Cardiac muscle cell (in vitro differentiated cells and primary cell): ENCODE results near the gene CCR3. TPM values are rescaled to one million over a fixed set of nuclear protein-coding genes. Genes with fewer than 3 reads are reported as not detected.

Experiments
- DNase-seq, 2 donors: peaks; one replicate each; pipeline versions ENCODE4 v3.0.0 to v3.0.0-alpha.2; 2010 to 2017; ENCODE audit warnings: low read depth in 1 of 2, low spot score in 1 of 2
- H3K27ac ChIP-seq: fragments of 200-600 bp; sonication (generic); 2 replicates; pipeline ENCODE4 v1.5.1; 2016
- H3K27me3 ChIP-seq: fragments of 200-600 bp; sonication (generic); 2 replicates; pipeline ENCODE4 v1.6.0; 2016; ENCODE audit warnings: control low read depth
- H3K36me3 ChIP-seq: fragments of 200-600 bp; sonication (generic); 2 replicates; pipeline ENCODE4 v1.5.1; 2016; ENCODE audit warnings: control low read depth
- H3K4me1 ChIP-seq: fragments of 200-600 bp; sonication (generic); 2 replicates; pipeline ENCODE4 v1.8.1; 2017; ENCODE audit warnings: low read depth, mild to moderate bottlenecking, mixed run types
- H3K4me3 ChIP-seq: fragments of 200-600 bp; sonication (generic); 2 replicates; pipeline ENCODE4 v1.5.1; 2016; ENCODE audit warnings: mild to moderate bottlenecking
- H3K9me3 ChIP-seq: fragments of 200-600 bp; sonication (generic); 2 replicates; pipeline ENCODE4 v1.5.1; 2017; ENCODE audit warnings: low read depth, mild to moderate bottlenecking, control low read depth
- polyA plus RNA-seq: library from polyadenylated mRNA; unstranded; fragments of >200 nt; fragmentation: Nextera tagmentation; extraction: Ambion mirVana; gene quantifications from 2 replicates; pipeline ENCODE4 v1.2.1, GENCODE V29; 2016
- total RNA-seq: library from RNA; depleted of rRNA; stranded (reverse); fragments of >200 nt; gene quantifications from 2 replicates; pipeline ENCODE4 v1.2.3, GENCODE V29; 2016
- TF ChIP-seq, protein P1 (sequence below): IDR thresholded peaks from 2 replicates; pipeline ENCODE4 v1.5.1; 2012; ENCODE audit warnings: low read depth, mild to moderate bottlenecking, low read length

The CCR3 gene
- total and polyA plus RNA-seq, 2 experiments from 2014 or later: not detected

DNA sequence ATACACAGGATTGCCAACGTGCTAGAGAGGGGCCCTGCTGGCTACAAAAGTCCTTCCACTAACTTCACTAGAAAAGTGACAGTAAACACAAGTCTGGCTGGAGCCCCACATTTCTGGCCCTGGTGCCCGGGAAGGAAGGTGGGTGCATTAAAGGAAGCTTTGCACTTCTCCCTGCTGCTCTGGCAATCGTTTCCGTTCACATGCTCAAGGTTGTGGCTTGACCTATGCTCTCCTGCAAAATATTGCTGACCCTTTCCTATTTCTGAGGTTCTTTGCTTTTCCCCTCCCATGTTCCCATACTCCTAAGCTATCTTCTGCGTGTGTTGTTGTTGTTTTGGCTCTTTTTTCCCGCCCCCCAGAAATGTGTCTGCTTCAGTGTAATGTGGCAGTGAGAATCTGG, 9.1 kb upstream of the CCR3 start:
- TF ChIP-seq, protein P1, sequence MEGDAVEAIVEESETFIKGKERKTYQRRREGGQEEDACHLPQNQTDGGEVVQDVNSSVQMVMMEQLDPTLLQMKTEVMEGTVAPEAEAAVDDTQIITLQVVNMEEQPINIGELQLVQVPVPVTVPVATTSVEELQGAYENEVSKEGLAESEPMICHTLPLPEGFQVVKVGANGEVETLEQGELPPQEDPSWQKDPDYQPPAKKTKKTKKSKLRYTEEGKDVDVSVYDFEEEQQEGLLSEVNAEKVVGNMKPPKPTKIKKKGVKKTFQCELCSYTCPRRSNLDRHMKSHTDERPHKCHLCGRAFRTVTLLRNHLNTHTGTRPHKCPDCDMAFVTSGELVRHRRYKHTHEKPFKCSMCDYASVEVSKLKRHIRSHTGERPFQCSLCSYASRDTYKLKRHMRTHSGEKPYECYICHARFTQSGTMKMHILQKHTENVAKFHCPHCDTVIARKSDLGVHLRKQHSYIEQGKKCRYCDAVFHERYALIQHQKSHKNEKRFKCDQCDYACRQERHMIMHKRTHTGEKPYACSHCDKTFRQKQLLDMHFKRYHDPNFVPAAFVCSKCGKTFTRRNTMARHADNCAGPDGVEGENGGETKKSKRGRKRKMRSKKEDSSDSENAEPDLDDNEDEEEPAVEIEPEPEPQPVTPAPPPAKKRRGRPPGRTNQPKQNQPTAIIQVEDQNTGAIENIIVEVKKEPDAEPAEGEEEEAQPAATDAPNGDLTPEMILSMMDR: no peak
- H3K27me3 ChIP-seq: no peaks in the 10 kb centered on the region
- H3K4me1 ChIP-seq: no peaks in the 10 kb centered on the region
- no peaks in the 10 kb centered on the region for H3K36me3 ChIP-seq
- H3K27ac ChIP-seq: no peak overlapping the region
- no peaks in the 10 kb centered on the region for H3K9me3 ChIP-seq
- no peak for DNase-seq
- no peak overlapping the region for H3K4me3 ChIP-seq

DNA sequence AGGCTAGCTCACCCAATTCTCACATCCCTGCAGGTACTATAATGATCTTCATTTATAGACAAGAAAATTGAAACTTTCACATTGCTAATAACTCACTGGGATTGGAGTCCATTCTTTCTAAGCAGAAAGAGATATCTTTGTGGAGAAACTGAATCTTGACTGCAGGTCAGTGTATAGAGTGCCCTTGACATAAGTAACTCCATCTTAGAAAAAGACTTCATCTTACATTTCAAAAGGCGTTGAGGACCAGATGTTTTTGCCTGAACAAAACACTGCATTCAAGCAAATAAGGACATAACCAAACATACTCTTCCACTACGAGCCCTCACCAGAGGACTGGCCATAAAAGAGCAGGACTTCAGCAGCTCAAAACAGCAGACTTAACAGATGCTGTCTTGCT, 6.8 kb upstream of the CCR3 start:
- Histone ChIP-seq H3K4me1 (no peaks in the 10 kb centered on the region), H3K36me3 (no peaks in the 10 kb centered on the region), H3K4me3 (no peak overlapping the region), H3K9me3 (no peaks in the 10 kb centered on the region), H3K27ac (no peak overlapping the region), H3K27me3 (no peaks in the 10 kb centered on the region)
- TF ChIP-seq, protein P1: no peak
- no peak for DNase-seq

DNA sequence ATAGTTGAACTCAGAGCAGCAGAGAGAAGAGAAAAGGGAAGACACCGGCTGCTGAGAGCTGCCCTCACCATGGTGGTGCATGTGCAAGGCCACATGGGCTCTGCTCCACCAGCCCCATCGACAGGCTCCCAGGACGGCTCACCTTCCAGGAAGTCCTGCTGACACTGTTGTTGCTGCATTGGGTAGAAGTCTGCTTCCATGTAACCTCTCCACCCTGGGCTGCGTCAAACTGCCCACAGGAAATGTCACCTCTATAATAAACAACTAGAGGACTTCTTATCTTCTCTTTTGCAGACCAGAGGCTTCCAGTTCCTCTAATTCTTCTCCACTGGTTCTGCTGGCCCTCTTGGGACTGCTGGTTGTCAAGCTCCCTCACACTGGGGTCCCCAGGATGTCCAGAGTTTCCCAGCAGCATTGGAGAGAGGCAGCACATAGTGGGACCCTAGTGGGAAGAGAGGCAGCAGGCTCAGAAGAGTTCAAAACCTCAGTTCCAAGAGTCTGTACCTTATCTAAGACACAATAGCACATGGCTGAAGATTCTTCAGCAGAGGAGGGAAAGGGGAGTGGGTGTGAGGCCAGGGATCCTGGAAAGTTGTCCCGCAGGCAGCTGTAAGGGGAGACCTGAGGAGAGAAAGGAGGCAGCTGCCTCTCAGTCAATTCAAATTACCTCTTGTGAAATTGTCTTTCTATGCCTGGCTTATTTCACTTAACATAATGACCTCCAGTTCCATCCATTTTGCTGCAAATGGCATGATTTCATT, 5.8 kb upstream of the CCR3 start:
- no peak overlapping the region for H3K27ac ChIP-seq
- no peaks in the 10 kb centered on the region for H3K36me3 ChIP-seq
- no peak for DNase-seq
- TF ChIP-seq, protein P1: no peak
- H3K4me3 ChIP-seq: no peak overlapping the region
- H3K27me3 ChIP-seq: no peaks in the 10 kb centered on the region
- no peaks in the 10 kb centered on the region for H3K9me3 ChIP-seq
- no peaks in the 10 kb centered on the region for H3K4me1 ChIP-seq

DNA sequence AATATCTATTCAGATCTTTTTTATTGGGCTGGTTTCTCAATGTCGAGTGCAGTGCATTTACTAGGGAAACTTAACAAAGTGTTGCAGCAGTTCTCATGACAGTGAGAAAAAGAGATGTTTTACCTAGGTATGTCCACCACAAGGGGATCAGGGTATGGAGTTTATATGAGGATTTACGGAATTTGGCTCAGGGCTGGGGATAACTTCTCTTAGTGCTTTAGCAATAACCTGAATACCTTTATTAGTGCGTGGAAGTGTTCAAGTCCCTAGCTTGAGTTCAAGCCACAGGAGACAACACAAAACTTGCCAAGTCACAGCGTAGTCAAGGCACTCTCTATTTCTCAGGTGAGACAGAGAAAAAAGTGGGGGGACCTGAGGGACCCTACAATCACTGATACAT, 3.9 kb upstream of the CCR3 start:
- DNase-seq: no peak
- no peaks in the 10 kb centered on the region for H3K9me3 ChIP-seq
- no peaks in the 10 kb centered on the region for H3K27me3 ChIP-seq
- H3K36me3 ChIP-seq: no peaks in the 10 kb centered on the region
- H3K27ac ChIP-seq: no peak overlapping the region
- no peaks in the 10 kb centered on the region for H3K4me1 ChIP-seq
- TF ChIP-seq, protein P1: no peak
- H3K4me3 ChIP-seq: no peak overlapping the region

DNA sequence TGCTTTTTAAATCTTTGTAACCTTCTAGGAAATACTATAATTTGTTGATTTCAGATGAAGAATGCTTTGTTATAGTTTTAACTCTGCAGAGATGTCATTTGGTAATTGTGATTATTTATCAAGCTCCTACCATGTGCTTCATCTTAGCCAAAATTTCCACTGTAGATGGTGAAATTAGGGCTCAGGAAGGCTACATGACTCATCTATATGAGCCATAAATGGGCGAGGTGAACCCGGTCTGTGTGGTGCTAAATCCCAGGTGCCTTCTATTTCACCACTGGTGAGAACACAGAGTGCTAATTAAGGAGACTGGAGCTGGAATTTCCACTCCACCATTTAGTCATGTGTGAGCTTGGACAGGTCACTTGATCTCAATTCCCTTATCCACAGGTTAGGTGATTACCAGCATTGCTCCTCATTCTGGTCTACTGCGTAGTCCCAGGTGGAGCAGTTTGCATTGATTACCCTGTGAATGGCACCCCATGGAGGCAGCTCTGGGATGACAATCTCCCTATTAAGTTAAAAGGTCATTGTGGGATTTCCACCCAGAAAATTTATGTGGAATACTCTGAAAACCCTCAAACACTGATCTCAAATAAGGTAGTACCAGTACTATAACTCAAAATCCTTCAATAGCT, 2.8 kb upstream of the CCR3 start:
- H3K27ac ChIP-seq: no peak overlapping the region
- no peaks in the 10 kb centered on the region for H3K27me3 ChIP-seq
- DNase-seq: no peak
- TF ChIP-seq, protein P1: no peak
- no peaks in the 10 kb centered on the region for H3K9me3 ChIP-seq
- H3K36me3 ChIP-seq: no peaks in the 10 kb centered on the region
- no peaks in the 10 kb centered on the region for H3K4me1 ChIP-seq
- no peak overlapping the region for H3K4me3 ChIP-seq
